Sigmoid colon (tissue), 7 donors: Measurements from ENCODE around the gene CABP4. TPM values are rescaled to one million over a fixed set of nuclear protein-coding genes. Genes with fewer than 3 reads are reported as not detected.

Source experiments
- DNase-seq: peaks from one replicate; pipeline ENCODE4 v3.0.0-alpha.2; 2019
- H3K27ac ChIP-seq, 4 donors: fragments of 200-600 bp; sonication (generic); one replicate each; pipeline ENCODE4 v1.5.1; 2016 to 2019; ENCODE audit warnings: mild to moderate bottlenecking in 1 of 4
- H3K27me3 ChIP-seq, 3 donors: fragments of 200-600 bp; sonication (generic); one replicate each; pipeline ENCODE4 v1.5.1; 2019; ENCODE audit warnings: mild to moderate bottlenecking in 1 of 3
- H3K36me3 ChIP-seq, 4 donors: fragments of 200-600 bp; sonication (generic); one replicate each; pipeline ENCODE4 v1.5.1; 2016 to 2019
- H3K4me1 ChIP-seq, 4 donors: fragments of 200-600 bp; sonication (generic); one replicate each; pipeline ENCODE4 v1.5.1; 2017 to 2019
- H3K4me3 ChIP-seq, 4 donors: fragments of 200-600 bp; sonication (generic); one replicate each; pipeline ENCODE4 v1.5.1; 2017 to 2019; ENCODE audit warnings: mild to moderate bottlenecking in 2 of 4, moderate library complexity in 1 of 4
- H3K9me3 ChIP-seq, 4 donors: fragments of 200-600 bp in 3 of 4; sonication (generic) in 3 of 4; one replicate each; pipeline versions ENCODE4 v1.5.1 to v1.6.1; 2013 to 2019
- CTCF ChIP-seq, 4 experiments: fragments of 450-650 bp in 3 of 4; fragments of 200-600 bp in 1 of 4; IDR thresholded peaks; one replicate each; pipeline ENCODE4 v1.5.1; 2016 to 2019; ENCODE audit warnings: antibody characterized with exemption in 4 of 4, mild to moderate bottlenecking in 3 of 4, moderate library complexity in 2 of 4
- EP300 ChIP-seq, 4 donors: sonication (generic); formaldehyde crosslinking; IDR thresholded peaks; one replicate each; pipeline ENCODE4 v1.6.1; 2017; ENCODE audit warnings: antibody characterized with exemption in 4 of 4
- POLR2A ChIP-seq, 2 donors: fragments of 450-650 bp; IDR thresholded peaks; one replicate each; pipeline ENCODE4 v1.6.1; 2016; ENCODE audit warnings: antibody characterized with exemption in 2 of 2, mild to moderate bottlenecking in 2 of 2, moderate library complexity in 2 of 2
- POLR2AphosphoS5 ChIP-seq, 4 donors: sonication (generic); formaldehyde crosslinking; IDR thresholded peaks; one replicate each; pipeline ENCODE4 v1.6.1; 2017; ENCODE audit warnings: antibody characterized with exemption in 4 of 4
- WGBS, 2 donors: extraction: QIAGEN DNeasy Blood & Tissue Kit; methylation state at CpG; one replicate each; pipeline ENCODE4 v1.1.7; 2013; 5-methylcytosine and 5-hydroxymethylcytosine counted together
- intact Hi-C: fragments of 100-400 bp; cut with DNase I; formaldehyde crosslinking; loops from one replicate; pipeline ENCODE4 v1.15.1; 2023
- polyA plus RNA-seq, 3 donors: library from polyadenylated mRNA; stranded (reverse); fragments of 200-250 nt; gene quantifications; one replicate each; pipeline ENCODE4 v1.2.3, GENCODE V29; 2013
- total RNA-seq, 4 donors: library from RNA; depleted of rRNA; stranded (reverse); fragments of >200 nt; gene quantifications; one replicate each; pipeline ENCODE4 v1.1.0, GENCODE V29; 2016
- donor health status: healthy with polysubstance abuse.
- donor health status: Bipolar disorder and iron deficiency.
- donor health status: healthy.

The CABP4 gene
- total and polyA plus RNA-seq, 7 donors: 0.41 to 1.5 (median 0.61) TPM; not detected in 1

GRCh38 chr11:67438158-67438902, 16.8 kb upstream of the CABP4 start:
- no peak for DNase-seq
- WGBS, 2 donors: 76 to 80% methylated on average over 41 of the region's 41 CpGs
- TF ChIP-seq POLR2A (IDR thresholded peaks at IDR 0.05) (no peak), EP300 (IDR thresholded peaks at IDR 0.05) (no peak), POLR2AphosphoS5 (IDR thresholded peaks at IDR 0.05) (no peak), CTCF (IDR thresholded peaks at IDR 0.05) (no peak)
- intact Hi-C loops: no loop called here
- Histone ChIP-seq H3K4me3 (no peak overlapping the region), H3K27me3 (no peaks in the 10 kb centered on the region), H3K9me3 (no peaks in the 10 kb centered on the region), H3K4me1 (peaks cover 0 to 41% (median 27%) of the 10 kb centered on the region in 4 donors), H3K27ac (peak overlapping the region in 3 of 4 donors; percentile 32 to 53 (median 44)), H3K36me3 (peaks cover 3 to 77% (median 38%) of the 10 kb centered on the region in 4 donors)

GRCh38 chr11:67439321-67440228, 15.6 kb upstream of the CABP4 start:
- Histone ChIP-seq H3K27ac (peak overlapping the region; percentile 32 to 53 (median 45)), H3K4me3 (no peak overlapping the region), H3K4me1 (peaks cover 0 to 48% (median 31%) of the 10 kb centered on the region in 4 donors), H3K36me3 (peaks cover 0 to 65% (median 27%) of the 10 kb centered on the region in 4 donors), H3K27me3 (no peaks in the 10 kb centered on the region), H3K9me3 (no peaks in the 10 kb centered on the region)
- no peak for TF ChIP-seq POLR2A (IDR thresholded peaks at IDR 0.05)
- 74 to 75% methylated on average over 31 of the region's 31 CpGs for WGBS, 2 donors
- DNase-seq: no peak
- intact Hi-C loops: no loop called here

GRCh38 chr11:67440229-67441097, 14.7 kb upstream of the CABP4 start:
- Histone ChIP-seq H3K36me3 (peaks cover 0 to 56% (median 20%) of the 10 kb centered on the region in 4 donors), H3K4me1 (peaks cover 0 to 48% (median 30%) of the 10 kb centered on the region in 4 donors), H3K27ac (peak overlapping the region; percentile 32 to 53 (median 45)), H3K9me3 (no peaks in the 10 kb centered on the region), H3K4me3 (no peak overlapping the region), H3K27me3 (no peaks in the 10 kb centered on the region)
- no peak for DNase-seq
- intact Hi-C loops: no loop called here
- 71 to 80% methylated on average over 17 of the region's 17 CpGs for WGBS, 2 donors
- TF ChIP-seq POLR2A (IDR thresholded peaks at IDR 0.05): no peak
- no peak for TF ChIP-seq EP300 (IDR thresholded peaks at IDR 0.05)
- TF ChIP-seq POLR2AphosphoS5 (IDR thresholded peaks at IDR 0.05): no peak
- no peak for TF ChIP-seq CTCF (IDR thresholded peaks at IDR 0.05)

GRCh38 chr11:67441098-67441563, 14.0 kb upstream of the CABP4 start:
- Histone ChIP-seq H3K27ac (peak overlapping the region in 2 of 4 donors; percentile 8 to 44), H3K27me3 (no peaks in the 10 kb centered on the region), H3K4me1 (peaks cover 0 to 42% (median 27%) of the 10 kb centered on the region in 4 donors), H3K36me3 (peaks cover 0 to 49% (median 18%) of the 10 kb centered on the region in 4 donors), H3K4me3 (no peak overlapping the region), H3K9me3 (no peaks in the 10 kb centered on the region)
- 86 to 91% methylated on average over 21 of the region's 21 CpGs for WGBS, 2 donors
- TF ChIP-seq CTCF (IDR thresholded peaks at IDR 0.05) (no peak), POLR2AphosphoS5 (IDR thresholded peaks at IDR 0.05) (no peak)
- no peak for DNase-seq
- intact Hi-C loops: no loop called here
